H9 (cell line): Measurements from ENCODE around the gene ATP6V1C2. TPM values are rescaled to one million over a fixed set of nuclear protein-coding genes. Genes with fewer than 3 reads are reported as not detected.

ENCODE experiments used
- DNase-seq: peaks from one replicate; pipeline ENCODE4 v3.0.0-alpha.2; 2017
- H2AFZ ChIP-seq: one replicate; pipeline ENCODE4 v1.6.1; 2013; ENCODE audit warnings: mild to moderate bottlenecking, low read length, control low read depth, moderate library complexity
- H2AK5ac ChIP-seq: 2 replicates; pipeline ENCODE4 v1.6.1; 2013; ENCODE audit warnings: low read length, control low read depth, mixed read lengths; ENCODE audit not compliant: insufficient read length
- H2BK120ac ChIP-seq: one replicate; pipeline ENCODE4 v1.6.1; 2013; ENCODE audit warnings: low read depth, mild to moderate bottlenecking, low read length, control low read depth, inconsistent platforms; ENCODE audit not compliant: poor library complexity, severe bottlenecking
- H2BK12ac ChIP-seq: 2 replicates; pipeline ENCODE4 v1.6.1; 2013; ENCODE audit warnings: low read length, control low read depth, mixed read lengths, low read depth; ENCODE audit not compliant: insufficient read length
- H2BK15ac ChIP-seq: 2 replicates; pipeline ENCODE4 v1.6.1; 2013; ENCODE audit warnings: low read depth, low read length, control low read depth
- H2BK20ac ChIP-seq: one replicate; pipeline ENCODE4 v1.6.1; 2013; ENCODE audit warnings: low read depth, mild to moderate bottlenecking, low read length, control low read depth, inconsistent platforms; ENCODE audit not compliant: poor library complexity, severe bottlenecking
- H2BK5ac ChIP-seq: 2 replicates; pipeline ENCODE4 v1.6.1; 2013; ENCODE audit warnings: low read length, control low read depth, mixed read lengths; ENCODE audit not compliant: insufficient read length
- H3K14ac ChIP-seq: 2 replicates; pipeline ENCODE4 v1.6.1; 2013; ENCODE audit warnings: low read length, control low read depth; ENCODE audit not compliant: insufficient read depth
- H3K18ac ChIP-seq: 2 replicates; pipeline ENCODE4 v1.6.1; 2013; ENCODE audit warnings: low read depth, mild to moderate bottlenecking, mixed read lengths, low read length, control low read depth; ENCODE audit not compliant: insufficient read length
- H3K23ac ChIP-seq: 2 replicates; pipeline ENCODE4 v1.6.1; 2013; ENCODE audit warnings: low read length, control low read depth, mixed read lengths, low read depth; ENCODE audit not compliant: insufficient read length
- H3K23me2 ChIP-seq: 2 replicates; pipeline ENCODE4 v1.6.1; 2013; ENCODE audit warnings: low read depth, mild to moderate bottlenecking, mixed read lengths, low read length, control low read depth; ENCODE audit not compliant: insufficient read length, poor library complexity, severe bottlenecking
- H3K27ac ChIP-seq: 2 replicates; pipeline ENCODE4 v1.5.1; 2013; ENCODE audit warnings: low read length, control low read depth, mixed read lengths, low read depth; ENCODE audit not compliant: insufficient read length
- H3K27me3 ChIP-seq: 2 replicates; pipeline ENCODE4 v1.6.1; 2013; ENCODE audit warnings: low read length, control low read depth, inconsistent platforms; ENCODE audit not compliant: insufficient read depth
- H3K4ac ChIP-seq: 2 replicates; pipeline ENCODE4 v1.6.1; 2013; ENCODE audit warnings: low read depth, mild to moderate bottlenecking, control low read depth, inconsistent platforms, low read length, moderate library complexity
- H3K4me1 ChIP-seq: 2 replicates; pipeline ENCODE4 v1.6.1; 2013; ENCODE audit warnings: low read length, control low read depth, inconsistent platforms; ENCODE audit not compliant: insufficient read depth
- H3K4me2 ChIP-seq: 2 replicates; pipeline ENCODE4 v1.6.1; 2013; ENCODE audit warnings: low read length, control low read depth, mixed read lengths; ENCODE audit not compliant: insufficient read length, insufficient read depth
- H3K56ac ChIP-seq: 2 replicates; pipeline ENCODE4 v1.6.1; 2013; ENCODE audit warnings: low read depth, mild to moderate bottlenecking, mixed read lengths, low read length, control low read depth; ENCODE audit not compliant: insufficient read length
- H3K79me1 ChIP-seq: 2 replicates; pipeline ENCODE4 v1.6.1; 2013; ENCODE audit warnings: low read depth, mild to moderate bottlenecking, moderate library complexity, low read length, control low read depth, inconsistent platforms; ENCODE audit not compliant: insufficient read depth, poor library complexity, severe bottlenecking
- H3K79me2 ChIP-seq: 2 replicates; pipeline ENCODE4 v1.6.1; 2013; ENCODE audit warnings: low read length, control low read depth, inconsistent platforms; ENCODE audit not compliant: insufficient read depth
- H3K9ac ChIP-seq: 2 replicates; pipeline ENCODE4 v1.6.1; 2013; ENCODE audit warnings: low read length, control low read depth, mixed read lengths; ENCODE audit not compliant: insufficient read length; ENCODE audit errors: extremely low read depth
- H3K9me3 ChIP-seq: one replicate; pipeline ENCODE4 v1.6.1; 2013; ENCODE audit warnings: low read depth, low read length, inconsistent platforms; ENCODE audit not compliant: control insufficient read depth
- H3T11ph ChIP-seq: one replicate; pipeline ENCODE4 v1.6.1; 2013; ENCODE audit warnings: mild to moderate bottlenecking, low read length, control low read depth, inconsistent platforms
- H4K20me1 ChIP-seq: one replicate; pipeline ENCODE4 v1.6.1; 2013; ENCODE audit not compliant: control insufficient read depth, insufficient read length, insufficient read depth
- H4K5ac ChIP-seq: 2 replicates; pipeline ENCODE4 v1.6.1; 2013; ENCODE audit warnings: low read depth, mild to moderate bottlenecking, mixed read lengths, low read length, control low read depth; ENCODE audit not compliant: insufficient read length
- H4K8ac ChIP-seq: replicated peaks from 2 replicates; pipeline ENCODE4 v1.6.1; 2013; ENCODE audit warnings: low read length, control low read depth, mixed read lengths, low read depth; ENCODE audit not compliant: insufficient read length
- H4K91ac ChIP-seq: 2 replicates; pipeline ENCODE4 v1.6.1; 2013; ENCODE audit warnings: low read depth, mild to moderate bottlenecking, moderate library complexity, mixed read lengths, low read length, control low read depth; ENCODE audit not compliant: insufficient read length
- H3K27ac Mint-ChIP-seq, 3 experiments: 2 replicates in 2 of 3; 3 replicates in 1 of 3; pipeline ENCODE4 v1.8.0; 2020 to 2021; ENCODE audit warnings: mixed read lengths in 3 of 3, mild to moderate bottlenecking in 1 of 3, moderate library complexity in 1 of 3
- H3K27me3 Mint-ChIP-seq: 2 replicates; pipeline ENCODE4 v1.8.0; 2021; ENCODE audit warnings: low read depth, mild to moderate bottlenecking, moderate library complexity, mixed read lengths
- H3K36me3 Mint-ChIP-seq, 3 experiments: 2 replicates in 2 of 3; 3 replicates in 1 of 3; pipeline ENCODE4 v1.8.0; 2020 to 2021; ENCODE audit warnings: low read depth in 3 of 3, mixed read lengths in 3 of 3; ENCODE audit not compliant: insufficient read depth in 1 of 3
- H3K4me1 Mint-ChIP-seq, 2 experiments: 2 replicates each; pipeline ENCODE4 v1.8.0; 2020; ENCODE audit warnings: mixed read lengths in 2 of 2
- H3K4me3 Mint-ChIP-seq, 2 experiments: 2 replicates in 1 of 2; 3 replicates in 1 of 2; pipeline ENCODE4 v1.8.0; 2020 to 2021; ENCODE audit warnings: mild to moderate bottlenecking in 2 of 2, mixed read lengths in 2 of 2, moderate library complexity in 1 of 2
- H3K9me3 Mint-ChIP-seq, 2 experiments: 2 replicates in 1 of 2; 3 replicates in 1 of 2; pipeline ENCODE4 v1.8.0; 2020; ENCODE audit warnings: mild to moderate bottlenecking in 2 of 2, mixed read lengths in 2 of 2, moderate library complexity in 1 of 2
- WGBS: extraction: QIAGEN DNeasy Blood & Tissue Kit; methylation state at CpG from one replicate; pipeline ENCODE4 v1.1.7; 2013; ENCODE audit warnings: missing lambda C conversion rate, low lambda C conversion rate, mixed read lengths; ENCODE audit not compliant: insufficient read length; ENCODE audit errors: extremely low coverage; 5-methylcytosine and 5-hydroxymethylcytosine counted together
- total RNA-seq: library from RNA; stranded (reverse); gene quantifications from 2 replicates; pipeline ENCODE4 v1.2.1, GENCODE V29; 2021
- TF ChIP-seq, protein P1 (sequence below): fragments of 200-600 bp; sonication (generic); conservative IDR thresholded peaks from 3 replicates; pipeline ENCODE4 v1.8.0; 2021; ENCODE audit warnings: antibody characterized with exemption, mild to moderate bottlenecking

The ATP6V1C2 gene
- total RNA-seq, 1 experiment from 2014 or later, result 1.2 TPM

DNA sequence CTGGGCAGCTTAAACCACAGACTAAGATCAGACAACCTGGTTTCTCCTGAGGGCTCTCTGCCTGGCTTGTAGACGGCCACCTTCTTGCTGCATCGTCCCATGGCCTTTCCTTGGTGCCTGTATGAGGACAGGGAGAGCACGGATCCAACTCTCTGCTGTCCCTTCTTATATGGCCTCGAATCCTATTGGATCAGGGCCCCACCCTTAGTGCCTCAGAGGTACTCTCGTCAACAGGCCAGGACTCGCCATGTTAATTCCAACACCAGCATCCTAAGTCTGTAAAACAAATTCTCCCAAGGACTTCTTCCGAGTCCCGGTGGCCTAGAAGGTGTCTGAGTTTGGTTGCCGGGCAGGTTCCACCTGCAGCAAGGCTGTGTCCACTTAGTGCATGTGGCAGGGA is 40.2 kb downstream of the ATP6V1C2 start:
- TF ChIP-seq, protein P1, sequence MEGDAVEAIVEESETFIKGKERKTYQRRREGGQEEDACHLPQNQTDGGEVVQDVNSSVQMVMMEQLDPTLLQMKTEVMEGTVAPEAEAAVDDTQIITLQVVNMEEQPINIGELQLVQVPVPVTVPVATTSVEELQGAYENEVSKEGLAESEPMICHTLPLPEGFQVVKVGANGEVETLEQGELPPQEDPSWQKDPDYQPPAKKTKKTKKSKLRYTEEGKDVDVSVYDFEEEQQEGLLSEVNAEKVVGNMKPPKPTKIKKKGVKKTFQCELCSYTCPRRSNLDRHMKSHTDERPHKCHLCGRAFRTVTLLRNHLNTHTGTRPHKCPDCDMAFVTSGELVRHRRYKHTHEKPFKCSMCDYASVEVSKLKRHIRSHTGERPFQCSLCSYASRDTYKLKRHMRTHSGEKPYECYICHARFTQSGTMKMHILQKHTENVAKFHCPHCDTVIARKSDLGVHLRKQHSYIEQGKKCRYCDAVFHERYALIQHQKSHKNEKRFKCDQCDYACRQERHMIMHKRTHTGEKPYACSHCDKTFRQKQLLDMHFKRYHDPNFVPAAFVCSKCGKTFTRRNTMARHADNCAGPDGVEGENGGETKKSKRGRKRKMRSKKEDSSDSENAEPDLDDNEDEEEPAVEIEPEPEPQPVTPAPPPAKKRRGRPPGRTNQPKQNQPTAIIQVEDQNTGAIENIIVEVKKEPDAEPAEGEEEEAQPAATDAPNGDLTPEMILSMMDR, result no peak
- Mint-ChIP-seq H3K4me1 (peaks cover 4 to 9% of the 10 kb centered on the region in 2 experiments; a peak in 3 of 4 replicates), H3K9me3 (no peaks in the 10 kb centered on the region), H3K27ac (no peak overlapping the region), H3K4me3 (no peak overlapping the region), H3K27me3 (peaks cover 7% of the 10 kb centered on the region), H3K36me3 (no peaks in the 10 kb centered on the region)
- H3K4me1 ChIP-seq, result no peaks in the 10 kb centered on the region
- no peaks in the 10 kb centered on the region for H3K79me1 ChIP-seq
- no peak overlapping the region for H2AK5ac ChIP-seq
- H2AFZ ChIP-seq, result no peak overlapping the region
- no CpG with 5 or more reads among the region's 9 CpGs for WGBS
- no peak overlapping the region for H3K56ac ChIP-seq
- no peak overlapping the region for H3T11ph ChIP-seq
- no peak overlapping the region for H4K8ac ChIP-seq
- no peak overlapping the region for H3K9ac ChIP-seq
- no peaks in the 10 kb centered on the region for H3K23me2 ChIP-seq
- H2BK5ac ChIP-seq, result no peak overlapping the region
- H2BK120ac ChIP-seq, result no peak overlapping the region
- no peaks in the 10 kb centered on the region for H3K79me2 ChIP-seq
- H3K14ac ChIP-seq, result no peak overlapping the region
- H3K27me3 ChIP-seq, result no peaks in the 10 kb centered on the region
- no peaks in the 10 kb centered on the region for H4K20me1 ChIP-seq
- H3K4me2 ChIP-seq, result no peak overlapping the region
- H3K4ac ChIP-seq, result no peak overlapping the region
- H3K23ac ChIP-seq, result no peak overlapping the region
- no peak overlapping the region for H2BK12ac ChIP-seq
- H3K9me3 ChIP-seq, result no peaks in the 10 kb centered on the region
- no peak overlapping the region for H3K18ac ChIP-seq
- no peak for DNase-seq
- no peak overlapping the region for H4K91ac ChIP-seq
- no peak overlapping the region for H4K5ac ChIP-seq
- H3K27ac ChIP-seq, result no peak overlapping the region
- H2BK20ac ChIP-seq, result no peak overlapping the region
- H2BK15ac ChIP-seq, result no peak overlapping the region
